HepG2 (cell line): ENCODE measurements around the gene PRKACA. TPM values are rescaled to one million over a fixed set of nuclear protein-coding genes. Genes with fewer than 3 reads are reported as not detected.

Experiments used
- AGO2 ChIP-seq: fragments of 200-400 bp; formaldehyde crosslinking; optimal IDR thresholded peaks from 2 replicates; pipeline ENCODE3; 2017; ENCODE audit warnings: mild to moderate bottlenecking, low read depth, low read length, moderate library complexity
- CAMTA2 ChIP-seq: sonication (generic); formaldehyde crosslinking; IDR thresholded peaks from 2 replicates; pipeline ENCODE4 v1.4.0; 2020; ENCODE audit warnings: mild to moderate bottlenecking, missing genetic modification reagents, borderline replicate concordance
- CSRNP2 ChIP-seq: sonication (generic); formaldehyde crosslinking; conservative IDR thresholded peaks from 2 replicates; pipeline ENCODE4 v1.8.0; 2022; ENCODE audit warnings: low read depth, missing genetic modification reagents
- FOXC1 ChIP-seq: sonication (generic); formaldehyde crosslinking; IDR thresholded peaks from 2 replicates; pipeline ENCODE4 v1.8.0; 2022; ENCODE audit warnings: mild to moderate bottlenecking, missing genetic modification reagents, borderline replicate concordance
- GMEB2 ChIP-seq: IDR thresholded peaks from 2 replicates; pipeline ENCODE4 v1.6.1; 2016; ENCODE audit warnings: missing biosample characterization, missing genetic modification reagents, low read depth
- HOMEZ ChIP-seq: IDR thresholded peaks from 2 replicates; pipeline ENCODE4 v1.6.1; 2016; ENCODE audit warnings: low read depth
- IRF2 ChIP-seq: IDR thresholded peaks from 2 replicates; pipeline ENCODE4 v1.6.1; 2018; ENCODE audit warnings: missing genetic modification reagents, missing compliant biosample characterization
- LBX2 ChIP-seq: sonication (generic); formaldehyde crosslinking; IDR thresholded peaks from 2 replicates; pipeline ENCODE4 v1.5.0; 2020; ENCODE audit warnings: missing genetic modification reagents, mild to moderate bottlenecking, borderline replicate concordance
- MAFF ChIP-seq: IDR thresholded peaks from 2 replicates; pipeline ENCODE4 v1.6.1; 2011; ENCODE audit warnings: low read depth, low read length, improper control_type of control experiment
- MYNN ChIP-seq: sonication (generic); formaldehyde crosslinking; IDR thresholded peaks from 2 replicates; pipeline ENCODE4 v1.4.0; 2020; ENCODE audit warnings: mild to moderate bottlenecking, low read depth, missing genetic modification reagents
- NFIB ChIP-seq: sonication (generic); formaldehyde crosslinking; IDR thresholded peaks from 2 replicates; pipeline ENCODE4 v1.9.0; 2021; ENCODE audit warnings: missing genetic modification reagents, mild to moderate bottlenecking, borderline replicate concordance
- RAD21 ChIP-seq: fragments of 450-650 bp; formaldehyde crosslinking; IDR thresholded peaks from 2 replicates; pipeline ENCODE4 v1.5.0; 2020; ENCODE audit warnings: mild to moderate bottlenecking
- SALL1 ChIP-seq: sonication (generic); formaldehyde crosslinking; IDR thresholded peaks from 2 replicates; pipeline ENCODE4 v1.8.0; 2022; ENCODE audit warnings: mild to moderate bottlenecking, missing genetic modification reagents
- STAG1 ChIP-seq: sonication (generic); formaldehyde crosslinking; IDR thresholded peaks from 2 replicates; pipeline ENCODE4 v1.4.0; 2020; ENCODE audit warnings: missing genetic modification reagents
- SUZ12 ChIP-seq: fragments of 150-350 bp; IDR thresholded peaks from 2 replicates; pipeline ENCODE4 v1.6.1; 2014; ENCODE audit warnings: low read depth, low read length
- ZBTB38 ChIP-seq: sonication (generic); formaldehyde crosslinking; IDR thresholded peaks from 2 replicates; pipeline ENCODE4 v1.5.1; 2020; ENCODE audit warnings: mild to moderate bottlenecking, missing genetic modification reagents
- ZIK1 ChIP-seq: sonication (generic); formaldehyde crosslinking; IDR thresholded peaks from 2 replicates; pipeline ENCODE4 v1.5.0; 2020; ENCODE audit warnings: mild to moderate bottlenecking, low read depth, missing genetic modification reagents, borderline replicate concordance
- ZNF788 ChIP-seq: sonication (generic); formaldehyde crosslinking; IDR thresholded peaks from 2 replicates; pipeline ENCODE4 v1.5.0; 2020; ENCODE audit warnings: mild to moderate bottlenecking, missing genetic modification reagents, borderline replicate concordance
- ZNF839 ChIP-seq: sonication (generic); formaldehyde crosslinking; IDR thresholded peaks from 2 replicates; pipeline ENCODE4 v1.4.0; 2020; ENCODE audit warnings: missing genetic modification reagents, mild to moderate bottlenecking, borderline replicate concordance
- ZSCAN25 ChIP-seq: sonication (generic); formaldehyde crosslinking; IDR thresholded peaks from 2 replicates; pipeline ENCODE4 v1.8.0; 2022; ENCODE audit warnings: mild to moderate bottlenecking, missing genetic modification reagents
- polyA plus RNA-seq, 8 experiments: library from polyadenylated mRNA; depleted of rRNA in 3 of 8; stranded (reverse) in 7 of 8; unstranded in 1 of 8; fragments of >200 nt; fragmentation: Illumina TruSeq in 4 of 8; extraction: Trizol in 4 of 8; gene quantifications; 2 replicates each; pipeline versions ENCODE4 v1.2.1 to v1.2.3, GENCODE V29; 2011 to 2016; ENCODE audit warnings: low read depth in 4 of 8, missing spikeins in 1 of 8, mixed read lengths in 1 of 8; ENCODE audit not compliant: insufficient read depth in 1 of 8
- total RNA-seq, 5 experiments: library from RNA; depleted of rRNA; stranded (reverse); fragments of >200 nt; fragmentation: Illumina TruSeq; extraction: Trizol; gene quantifications; 2 replicates each; pipeline ENCODE4 v1.2.3, GENCODE V29; 2016; ENCODE audit warnings: low read depth in 1 of 5

PRKACA gene
- total and polyA plus RNA-seq, 2 of the 13 experiments (the other 11 are each of a cell fraction or from before 2014, with no cell fraction given) = 11.0 to 18.2 TPM

- TF ChIP-seq SUZ12 = no peak
- 0 out of 2 replicates have a peak, but pooled peaks have one; percentile 62 for TF ChIP-seq LBX2 (CRISPR knock-in tag)
- 0 out of 2 replicates have a peak, but pooled peaks have one; percentile 46 for TF ChIP-seq FOXC1
- TF ChIP-seq GMEB2 (CRISPR knock-in tag) = no peak
- peak; percentile 43; the same call in 1 of the 2 replicates for TF ChIP-seq HOMEZ
- peak; percentile 54; the same call in 1 of the 2 replicates for TF ChIP-seq RAD21 (CRISPR knock-in tag)
- 0 out of 2 replicates have a peak, but pooled peaks have one; percentile 25 for TF ChIP-seq ZIK1
- no peak for TF ChIP-seq MYNN (CRISPR knock-in tag)
- TF ChIP-seq STAG1 (CRISPR knock-in tag) = no peak
- peak; percentile 73 for TF ChIP-seq AGO2
- TF ChIP-seq ZNF839 (CRISPR knock-in tag) = no peak
- TF ChIP-seq CSRNP2 (CRISPR knock-in tag) = no peak
- TF ChIP-seq ZSCAN25 (CRISPR knock-in tag) = 0 out of 2 replicates have a peak, but pooled peaks have one; percentile 17
- TF ChIP-seq NFIB (CRISPR knock-in tag) = no peak
- peak; percentile 42 for TF ChIP-seq SALL1 (CRISPR knock-in tag)
- no peak for TF ChIP-seq CAMTA2 (CRISPR knock-in tag)
- TF ChIP-seq MAFF = no peak
- peak; percentile 37; the same call in 1 of the 2 replicates for TF ChIP-seq ZBTB38 (CRISPR knock-in tag)
- no peak for TF ChIP-seq ZNF788 (CRISPR knock-in tag)
- TF ChIP-seq IRF2 = no peak; the same call in 1 of the 2 replicates
These were observed 846 bp upstream of the PRKACA start (continued) for GRCh38 chr19:14118165-14119051.
